Measurements from ENCODE around the gene MFSD1.

GRCh38 chr3:158761350-158761749 lies 40.5 kb upstream of the MFSD1 start:
- TF ChIP-seq SUZ12 (IDR thresholded peaks at IDR 0.05; ENCODE audit: extremely low read depth, insufficient read depth, insufficient read length) (no peak), ZNF274 (IDR thresholded peaks at IDR 0.05; ENCODE audit: low read depth, low read length) (no peak), YY1 (IDR thresholded peaks at IDR 0.05; ENCODE audit: insufficient read depth, insufficient read length) (no peak)

All from NT2/D1 (cell line).